Stimulated activated CD8-positive, alpha-beta memory T cell treated with anti-CD3 and anti-CD28 coated beads, Interleukin-15, amount 100 ng/mL, for 24 hours (primary cell): ENCODE data around the gene C19orf18.

Source experiments
- DNase-seq: peaks from one replicate; pipeline ENCODE4 v3.0.0-alpha.2; 2020; ENCODE audit warnings: low read depth

Gene C19orf18

GRCh38 chr19:57947419-57948134 lies 26.8 kb downstream of the C19orf18 start, which contains the start of gene ZNF256:
TSS of gene ZNF256 (minus strand) at chr19:57947706. CDS start at chr19:57947474, 232 bp downstream.
- peak; percentile 80 for DNase-seq

GRCh38 chr19:57947088-57947418 lies 27.3 kb downstream of the C19orf18 start:
- peak; percentile 5 for DNase-seq

- DNase-seq: no peak
Observed at GRCh38 chr19:57946316-57946715, 28.0 kb downstream of the C19orf18 start.

GRCh38 chr19:57941593-57941992 lies 32.7 kb downstream of the C19orf18 start:
- no peak for DNase-seq

- no peak for DNase-seq
Observed at GRCh38 chr19:57935731-57936130, 38.6 kb downstream of the C19orf18 start.

GRCh38 chr19:57934820-57935665 lies 39.3 kb downstream of the C19orf18 start, which contains the start of gene ZNF418:
TSS of gene ZNF418 (minus strand) at chr19:57935402. CDS start at chr19:57933822, 1,580 bp downstream.
- DNase-seq: no peak

- no peak for DNase-seq
Observed at GRCh38 chr19:57927587-57927986, 46.7 kb downstream of the C19orf18 start.

GRCh38 chr19:57916168-57916995 lies 58.0 kb downstream of the C19orf18 start, which contains the start of gene ZNF417:
TSS of gene ZNF417 (minus strand) at chr19:57916592. CDS start at chr19:57916411, 181 bp downstream.
- peak; percentile 53 for DNase-seq

GRCh38 chr19:57914531-57914930 lies 59.8 kb downstream of the C19orf18 start:
- no peak for DNase-seq
